GM12873 (cell line): ENCODE measurements around the gene MAD2L2.

ENCODE experiments used
- CTCF ChIP-seq: IDR thresholded peaks from 2 replicates; pipeline ENCODE4 v1.5.1; 2012; ENCODE audit warnings: low read depth, mild to moderate bottlenecking, moderate library complexity, low read length, control low read depth; ENCODE audit not compliant: insufficient read depth; ENCODE audit errors: missing control alignments

The MAD2L2 gene

GRCh38 chr1:11650331-11650991 is 30.5 kb downstream of the MAD2L2 start:
- TF ChIP-seq CTCF, result peak; percentile 74

DNA sequence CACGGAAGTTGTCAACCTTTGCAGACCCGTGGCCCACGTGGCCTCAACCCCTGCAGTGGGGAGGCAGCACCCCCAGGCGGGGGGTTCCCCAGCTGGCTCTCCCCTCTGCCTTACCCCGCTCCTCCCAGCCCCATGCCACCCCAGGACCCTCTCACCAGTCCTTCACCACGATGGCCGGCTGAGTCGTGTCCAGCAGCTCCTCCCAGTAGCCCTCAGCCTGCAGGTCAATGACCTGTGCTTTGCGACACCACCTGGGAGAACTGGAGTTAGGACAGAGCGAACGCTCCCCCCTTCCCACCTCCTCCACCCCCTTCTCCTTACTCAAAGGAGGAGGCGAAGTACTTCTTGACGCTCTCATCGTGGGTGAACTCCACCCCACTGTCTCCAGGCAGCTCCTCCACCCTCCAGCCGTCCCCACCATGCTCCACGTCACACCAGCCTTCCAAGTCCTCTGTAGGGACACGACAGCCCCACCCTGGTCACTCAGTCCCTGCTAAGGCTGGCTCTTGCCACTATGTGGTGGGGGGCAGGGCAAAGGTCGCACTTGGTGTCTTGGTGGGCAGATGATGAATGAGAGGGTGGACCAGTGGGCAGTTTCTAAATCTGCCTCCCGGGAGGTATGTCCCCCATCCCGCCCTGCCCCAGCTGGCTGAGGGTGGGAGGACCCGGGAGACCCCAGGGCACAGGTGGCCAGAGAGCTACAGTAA is 31.2 kb downstream of the MAD2L2 start:
- TF ChIP-seq CTCF, result no peak

DNA sequence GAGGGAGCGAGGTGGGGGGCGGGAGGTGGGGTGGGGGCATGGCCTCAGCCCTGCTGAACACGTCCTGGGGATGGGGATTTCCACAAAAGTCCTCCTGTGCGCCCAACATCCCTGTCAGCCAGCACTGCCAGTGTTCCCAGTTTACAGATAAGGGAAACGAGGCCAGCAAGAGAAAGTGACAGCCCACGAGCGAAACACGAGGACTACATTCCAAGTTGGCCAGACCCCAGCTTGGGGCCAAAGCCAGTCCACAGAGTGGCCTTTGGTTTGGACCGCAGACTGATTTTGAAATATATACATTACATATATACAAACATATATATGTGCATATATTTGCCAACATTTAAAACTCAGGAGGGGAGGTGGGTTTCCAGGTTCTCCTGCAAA is 31.7 kb downstream of the MAD2L2 start:
- TF ChIP-seq CTCF, result no peak

GRCh38 chr1:11648732-11649158 is 32.2 kb downstream of the MAD2L2 start:
- TF ChIP-seq CTCF, result no peak

DNA sequence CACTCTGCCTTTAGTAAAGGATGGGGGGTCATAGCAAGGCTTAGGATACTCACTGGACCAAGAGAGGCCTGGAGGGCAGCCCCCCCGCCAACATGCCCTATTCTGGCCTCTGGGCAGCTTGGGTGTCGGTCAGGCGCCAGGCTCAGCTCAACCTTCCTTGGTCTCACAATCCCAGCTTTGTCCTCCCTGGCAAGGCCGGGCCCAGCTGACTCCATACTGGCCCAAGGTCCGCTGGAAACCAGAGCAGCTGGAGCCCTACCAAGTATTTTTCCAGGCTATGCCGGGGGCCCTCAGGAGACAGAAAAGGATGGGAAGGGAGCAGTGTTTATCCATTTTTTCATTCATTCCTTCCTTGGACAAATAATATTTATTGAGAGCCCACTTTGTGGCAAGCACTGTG is 32.9 kb downstream of the MAD2L2 start:
- no peak for TF ChIP-seq CTCF

GRCh38 chr1:11647333-11647732 is 33.6 kb downstream of the MAD2L2 start:
- no peak for TF ChIP-seq CTCF

DNA sequence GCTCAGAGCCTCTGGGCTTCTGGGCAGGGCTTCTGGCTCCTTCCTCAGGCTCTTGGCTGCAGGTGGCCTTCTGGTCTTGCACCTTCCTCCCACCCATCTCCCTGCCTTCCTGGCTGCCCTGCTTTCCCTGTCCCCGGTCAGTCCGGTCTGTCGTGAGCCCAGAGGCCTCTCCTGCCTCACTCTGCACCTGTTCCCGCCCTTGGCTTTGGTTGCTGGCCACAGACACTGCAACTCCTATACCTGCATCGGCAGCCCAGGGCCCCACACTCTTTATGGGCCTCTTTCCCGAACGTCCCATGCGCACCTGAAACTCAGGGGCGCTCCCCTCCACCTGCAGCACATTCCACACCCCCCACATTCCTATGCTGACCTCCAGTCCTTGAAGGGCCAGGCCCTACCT is 34.6 kb downstream of the MAD2L2 start:
- TF ChIP-seq CTCF, result no peak
